Measurements from ENCODE around the gene NDUFB10.

DNA sequence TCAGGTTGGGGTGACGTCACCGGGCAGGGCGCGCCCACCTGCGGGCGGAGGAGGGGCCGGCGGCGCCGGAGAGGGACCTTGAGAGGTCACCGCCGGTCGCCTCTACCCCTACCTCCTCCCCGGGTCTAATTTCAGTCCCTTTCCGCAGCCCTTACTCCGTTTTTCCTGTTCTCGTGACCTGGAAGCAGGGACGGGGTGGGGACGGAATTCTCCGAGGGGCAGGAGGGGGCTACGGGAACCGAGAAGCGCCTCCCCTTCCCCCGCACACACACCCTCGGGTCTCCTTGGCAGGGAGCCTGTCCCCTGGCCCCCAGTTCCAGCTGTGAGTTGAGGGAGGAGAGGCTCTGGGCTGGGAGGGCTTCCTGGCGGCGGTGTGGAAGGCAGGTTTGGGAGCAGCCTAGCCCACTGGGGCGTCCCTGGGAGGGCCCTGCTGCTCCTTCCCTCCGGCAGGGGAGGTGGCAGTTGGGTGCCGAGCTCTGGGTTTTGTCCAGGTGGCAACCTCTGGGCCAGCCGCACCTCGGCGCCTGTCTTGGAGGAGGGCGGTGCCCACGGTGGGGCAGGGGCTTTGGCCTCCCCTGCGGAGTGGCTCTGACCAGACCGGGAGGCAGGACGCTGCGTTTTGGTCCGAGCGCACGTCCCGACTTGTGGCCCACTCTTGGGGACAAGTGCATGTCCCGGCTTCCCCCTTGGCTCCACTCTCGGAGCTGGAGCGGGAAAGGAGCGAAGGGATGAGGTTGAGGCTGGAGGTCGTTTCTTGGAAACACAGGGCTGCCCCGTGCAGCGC is 31.2 kb downstream of the NDUFB10 start:
- TF ChIP-seq, protein P1, sequence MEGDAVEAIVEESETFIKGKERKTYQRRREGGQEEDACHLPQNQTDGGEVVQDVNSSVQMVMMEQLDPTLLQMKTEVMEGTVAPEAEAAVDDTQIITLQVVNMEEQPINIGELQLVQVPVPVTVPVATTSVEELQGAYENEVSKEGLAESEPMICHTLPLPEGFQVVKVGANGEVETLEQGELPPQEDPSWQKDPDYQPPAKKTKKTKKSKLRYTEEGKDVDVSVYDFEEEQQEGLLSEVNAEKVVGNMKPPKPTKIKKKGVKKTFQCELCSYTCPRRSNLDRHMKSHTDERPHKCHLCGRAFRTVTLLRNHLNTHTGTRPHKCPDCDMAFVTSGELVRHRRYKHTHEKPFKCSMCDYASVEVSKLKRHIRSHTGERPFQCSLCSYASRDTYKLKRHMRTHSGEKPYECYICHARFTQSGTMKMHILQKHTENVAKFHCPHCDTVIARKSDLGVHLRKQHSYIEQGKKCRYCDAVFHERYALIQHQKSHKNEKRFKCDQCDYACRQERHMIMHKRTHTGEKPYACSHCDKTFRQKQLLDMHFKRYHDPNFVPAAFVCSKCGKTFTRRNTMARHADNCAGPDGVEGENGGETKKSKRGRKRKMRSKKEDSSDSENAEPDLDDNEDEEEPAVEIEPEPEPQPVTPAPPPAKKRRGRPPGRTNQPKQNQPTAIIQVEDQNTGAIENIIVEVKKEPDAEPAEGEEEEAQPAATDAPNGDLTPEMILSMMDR (conservative IDR thresholded peaks at IDR 0.05) = no peak
- no peak for TF ChIP-seq EZH2 (IDR thresholded peaks at IDR 0.05; ENCODE audit: low read depth)
